DOHH2 (cell line): Measurements from ENCODE around the gene MAP4K2.

Source experiments
- EZH2phosphoT487 ChIP-seq: fragments of 200-600 bp; sonication (generic); IDR thresholded peaks from 2 replicates; pipeline ENCODE4 v1.6.1; 2017; ENCODE audit warnings: borderline replicate concordance, mild to moderate bottlenecking, antibody characterized with exemption, low read length, moderate library complexity, mixed read lengths
- TF ChIP-seq, protein P1 (sequence below): fragments of 200-600 bp; sonication (generic); IDR thresholded peaks from one replicate; pipeline ENCODE4 v1.5.1; 2014; ENCODE audit warnings: antibody characterized with exemption, mild to moderate bottlenecking, low read depth, low read length; ENCODE audit not compliant: poor library complexity, severe bottlenecking

DNA sequence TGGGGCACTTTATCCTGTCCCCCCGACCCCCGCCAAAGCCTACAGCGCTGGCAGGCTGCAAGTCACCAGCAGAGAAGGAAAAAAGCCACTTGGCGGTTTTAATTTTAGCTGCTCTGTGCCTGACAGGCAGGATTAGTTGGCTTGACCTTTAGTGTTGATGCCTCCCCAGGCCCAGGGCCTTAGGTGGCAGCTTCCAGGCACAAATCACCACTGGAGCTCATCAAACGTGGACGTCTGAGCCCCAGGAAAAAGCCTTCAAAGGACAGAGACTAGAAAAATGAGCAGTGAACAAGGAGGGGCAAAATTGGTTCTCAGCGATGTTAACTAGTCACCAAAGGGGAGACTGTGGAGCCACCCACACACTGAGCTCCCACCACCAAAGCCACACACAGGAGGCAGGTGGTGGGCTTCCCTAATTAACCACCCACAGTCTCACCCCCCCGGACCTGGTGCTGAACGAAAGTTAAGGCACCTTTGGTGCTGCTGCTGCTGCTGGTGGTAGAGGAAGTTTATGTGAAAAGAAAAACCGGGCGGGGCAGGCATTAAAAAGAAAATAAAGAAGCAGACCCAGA is 38.9 kb downstream of the MAP4K2 start:
- TF ChIP-seq, protein P1, sequence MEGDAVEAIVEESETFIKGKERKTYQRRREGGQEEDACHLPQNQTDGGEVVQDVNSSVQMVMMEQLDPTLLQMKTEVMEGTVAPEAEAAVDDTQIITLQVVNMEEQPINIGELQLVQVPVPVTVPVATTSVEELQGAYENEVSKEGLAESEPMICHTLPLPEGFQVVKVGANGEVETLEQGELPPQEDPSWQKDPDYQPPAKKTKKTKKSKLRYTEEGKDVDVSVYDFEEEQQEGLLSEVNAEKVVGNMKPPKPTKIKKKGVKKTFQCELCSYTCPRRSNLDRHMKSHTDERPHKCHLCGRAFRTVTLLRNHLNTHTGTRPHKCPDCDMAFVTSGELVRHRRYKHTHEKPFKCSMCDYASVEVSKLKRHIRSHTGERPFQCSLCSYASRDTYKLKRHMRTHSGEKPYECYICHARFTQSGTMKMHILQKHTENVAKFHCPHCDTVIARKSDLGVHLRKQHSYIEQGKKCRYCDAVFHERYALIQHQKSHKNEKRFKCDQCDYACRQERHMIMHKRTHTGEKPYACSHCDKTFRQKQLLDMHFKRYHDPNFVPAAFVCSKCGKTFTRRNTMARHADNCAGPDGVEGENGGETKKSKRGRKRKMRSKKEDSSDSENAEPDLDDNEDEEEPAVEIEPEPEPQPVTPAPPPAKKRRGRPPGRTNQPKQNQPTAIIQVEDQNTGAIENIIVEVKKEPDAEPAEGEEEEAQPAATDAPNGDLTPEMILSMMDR: no peak
- no peak for TF ChIP-seq EZH2phosphoT487
